ENCODE results near the gene GIMAP2. TPM values are rescaled to one million over a fixed set of nuclear protein-coding genes. Genes with fewer than 3 reads are reported as not detected.

Gene GIMAP2
- total RNA-seq, 1 experiment from 2014 or later, result not detected

DNA sequence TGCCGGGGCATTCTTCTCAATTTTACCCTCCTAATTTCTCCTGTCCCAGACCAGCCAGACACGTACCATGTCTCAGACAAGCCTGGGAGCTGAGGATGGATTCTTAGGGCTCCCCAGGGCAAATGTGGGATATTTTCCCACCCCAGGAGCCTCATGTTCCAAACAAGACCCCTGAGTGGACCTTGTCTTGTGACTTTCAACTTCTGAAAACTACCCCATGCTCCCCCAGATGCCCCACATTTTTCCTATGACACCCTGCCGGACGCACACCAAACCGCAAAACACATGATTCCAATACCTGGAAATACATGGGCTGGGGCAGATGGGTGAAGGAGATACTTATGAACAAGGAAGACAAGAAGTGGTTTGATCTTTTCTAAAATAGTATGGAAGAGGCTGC, 52.6 kb downstream of the GIMAP2 start (continued):
- no peak for TF ChIP-seq SP1 (IDR thresholded peaks at IDR 0.05; ENCODE audit: low read depth)
- TF ChIP-seq, protein P1, sequence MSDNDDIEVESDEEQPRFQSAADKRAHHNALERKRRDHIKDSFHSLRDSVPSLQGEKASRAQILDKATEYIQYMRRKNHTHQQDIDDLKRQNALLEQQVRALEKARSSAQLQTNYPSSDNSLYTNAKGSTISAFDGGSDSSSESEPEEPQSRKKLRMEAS (IDR thresholded peaks at IDR 0.05), result no peak
- no peak for TF ChIP-seq EZH2 (IDR thresholded peaks at IDR 0.05)
- no peak for TF ChIP-seq RAD21 (IDR thresholded peaks at IDR 0.05; ENCODE audit: low read depth)

DNA sequence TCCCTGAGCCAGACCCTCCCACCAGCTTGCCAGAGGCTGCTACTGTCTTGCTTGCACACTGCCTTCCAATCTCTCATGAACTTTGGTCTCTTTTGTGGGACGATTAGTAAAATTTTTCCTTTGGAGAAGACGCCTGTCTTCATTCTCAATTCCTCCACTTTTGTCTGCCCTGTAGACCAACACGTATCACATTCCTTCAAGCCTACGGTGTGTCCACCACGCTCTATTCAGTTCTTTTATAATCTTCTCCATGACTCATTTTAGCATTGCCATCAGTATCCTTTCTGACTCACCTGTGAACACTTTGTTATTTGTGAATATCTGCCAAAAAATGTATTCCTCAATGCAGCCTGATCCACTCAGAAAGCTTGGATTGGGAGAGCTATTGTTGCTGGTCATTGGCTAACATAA, 53.1 kb downstream of the GIMAP2 start:
- intact Hi-C loops (cut with micrococcal nuclease), result no loop called here
- Histone ChIP-seq H4K20me1 (ENCODE audit: insufficient read depth) (no peaks in the 10 kb centered on the region), H3K27ac (ENCODE audit: low read depth, low read length) (no peak overlapping the region), H3K9me2 (ENCODE audit: insufficient read depth) (no peaks in the 10 kb centered on the region), H3K4me1 (ENCODE audit: control insufficient read depth in 1 of 2, insufficient read depth in 2 of 2, low read length in 2 of 2) (peaks cover 0 to 10% of the 10 kb centered on the region in 2 experiments; a peak in 3 of 4 replicates), H3K9me3 (ENCODE audit: control insufficient read depth in 1 of 2, insufficient read depth in 1 of 2, low read depth in 1 of 2, low read length in 2 of 2) (no peaks in the 10 kb centered on the region), H3K4me3 (replicated peaks in 1 of 2; ENCODE audit: low read depth in 1 of 2, low read length in 2 of 2) (no peak overlapping the region), H3K79me2 (ENCODE audit: insufficient read depth, low read length) (no peaks in the 10 kb centered on the region), H3K27me3 (ENCODE audit: insufficient read depth, low read length) (peaks cover 69% of the 10 kb centered on the region), H3K9ac (ENCODE audit: low read length) (no peak overlapping the region), H3K36me3 (ENCODE audit: control insufficient read depth in 1 of 2, insufficient read depth in 2 of 2, low read length in 2 of 2) (no peaks in the 10 kb centered on the region), H2AFZ (ENCODE audit: low read depth, low read length, poor library complexity, severe bottlenecking) (no peak overlapping the region), H3K4me2 (ENCODE audit: low read length) (peak overlapping the region; percentile 37)
- BruUV-seq (replicated peaks), result no TSS peak
- POLR2A ChIA-PET, result no interaction called here
- DNase-seq (ENCODE audit: low read depth, low spot score) (peak; percentile 26), ATAC-seq (peak; percentile 77)
- CTCF ChIA-PET, result interaction anchor here (1.0 to 1.4 kb wide), 4 partner anchors 15 to 271 kb away, joined by 3 to 5 read pairs (median 3); no protein-coding TSS in a partner anchor
- TF ChIP-seq YY1 (IDR thresholded peaks at IDR 0.05; ENCODE audit: extremely low read depth, insufficient replicate concordance, low read depth, low read length) (no peak), POLR2AphosphoS5 (IDR thresholded peaks at IDR 0.05; ENCODE audit: low read depth, low read length) (no peak), EZH2phosphoT487 (IDR thresholded peaks at IDR 0.05; ENCODE audit: borderline replicate concordance) (no peak), RAD21 (IDR thresholded peaks at IDR 0.05; ENCODE audit: low read depth) (no peak), SRF (IDR thresholded peaks at IDR 0.05; ENCODE audit: low read depth) (no peak), SP1 (IDR thresholded peaks at IDR 0.05; ENCODE audit: low read depth) (no peak), EZH2 (IDR thresholded peaks at IDR 0.05) (no peak), JUND (IDR thresholded peaks at IDR 0.05) (peak; percentile 35; the same call in 1 of the 2 replicates), FOSL1 (IDR thresholded peaks at IDR 0.05; ENCODE audit: low read depth) (peak; percentile 72), CEBPB (IDR thresholded peaks at IDR 0.05; ENCODE audit: low read depth) (0 out of 2 replicates have a peak, but pooled peaks have one; percentile 23)
- TF ChIP-seq, protein P2, sequence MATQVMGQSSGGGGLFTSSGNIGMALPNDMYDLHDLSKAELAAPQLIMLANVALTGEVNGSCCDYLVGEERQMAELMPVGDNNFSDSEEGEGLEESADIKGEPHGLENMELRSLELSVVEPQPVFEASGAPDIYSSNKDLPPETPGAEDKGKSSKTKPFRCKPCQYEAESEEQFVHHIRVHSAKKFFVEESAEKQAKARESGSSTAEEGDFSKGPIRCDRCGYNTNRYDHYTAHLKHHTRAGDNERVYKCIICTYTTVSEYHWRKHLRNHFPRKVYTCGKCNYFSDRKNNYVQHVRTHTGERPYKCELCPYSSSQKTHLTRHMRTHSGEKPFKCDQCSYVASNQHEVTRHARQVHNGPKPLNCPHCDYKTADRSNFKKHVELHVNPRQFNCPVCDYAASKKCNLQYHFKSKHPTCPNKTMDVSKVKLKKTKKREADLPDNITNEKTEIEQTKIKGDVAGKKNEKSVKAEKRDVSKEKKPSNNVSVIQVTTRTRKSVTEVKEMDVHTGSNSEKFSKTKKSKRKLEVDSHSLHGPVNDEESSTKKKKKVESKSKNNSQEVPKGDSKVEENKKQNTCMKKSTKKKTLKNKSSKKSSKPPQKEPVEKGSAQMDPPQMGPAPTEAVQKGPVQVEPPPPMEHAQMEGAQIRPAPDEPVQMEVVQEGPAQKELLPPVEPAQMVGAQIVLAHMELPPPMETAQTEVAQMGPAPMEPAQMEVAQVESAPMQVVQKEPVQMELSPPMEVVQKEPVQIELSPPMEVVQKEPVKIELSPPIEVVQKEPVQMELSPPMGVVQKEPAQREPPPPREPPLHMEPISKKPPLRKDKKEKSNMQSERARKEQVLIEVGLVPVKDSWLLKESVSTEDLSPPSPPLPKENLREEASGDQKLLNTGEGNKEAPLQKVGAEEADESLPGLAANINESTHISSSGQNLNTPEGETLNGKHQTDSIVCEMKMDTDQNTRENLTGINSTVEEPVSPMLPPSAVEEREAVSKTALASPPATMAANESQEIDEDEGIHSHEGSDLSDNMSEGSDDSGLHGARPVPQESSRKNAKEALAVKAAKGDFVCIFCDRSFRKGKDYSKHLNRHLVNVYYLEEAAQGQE (IDR thresholded peaks at IDR 0.05; ENCODE audit: low read depth), result no peak
- TF ChIP-seq, protein P1 (IDR thresholded peaks at IDR 0.05), result no peak
- TF ChIP-seq, protein P3, sequence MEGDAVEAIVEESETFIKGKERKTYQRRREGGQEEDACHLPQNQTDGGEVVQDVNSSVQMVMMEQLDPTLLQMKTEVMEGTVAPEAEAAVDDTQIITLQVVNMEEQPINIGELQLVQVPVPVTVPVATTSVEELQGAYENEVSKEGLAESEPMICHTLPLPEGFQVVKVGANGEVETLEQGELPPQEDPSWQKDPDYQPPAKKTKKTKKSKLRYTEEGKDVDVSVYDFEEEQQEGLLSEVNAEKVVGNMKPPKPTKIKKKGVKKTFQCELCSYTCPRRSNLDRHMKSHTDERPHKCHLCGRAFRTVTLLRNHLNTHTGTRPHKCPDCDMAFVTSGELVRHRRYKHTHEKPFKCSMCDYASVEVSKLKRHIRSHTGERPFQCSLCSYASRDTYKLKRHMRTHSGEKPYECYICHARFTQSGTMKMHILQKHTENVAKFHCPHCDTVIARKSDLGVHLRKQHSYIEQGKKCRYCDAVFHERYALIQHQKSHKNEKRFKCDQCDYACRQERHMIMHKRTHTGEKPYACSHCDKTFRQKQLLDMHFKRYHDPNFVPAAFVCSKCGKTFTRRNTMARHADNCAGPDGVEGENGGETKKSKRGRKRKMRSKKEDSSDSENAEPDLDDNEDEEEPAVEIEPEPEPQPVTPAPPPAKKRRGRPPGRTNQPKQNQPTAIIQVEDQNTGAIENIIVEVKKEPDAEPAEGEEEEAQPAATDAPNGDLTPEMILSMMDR (IDR thresholded peaks at IDR 0.05 in 2 of 3, conservative IDR thresholded peaks at IDR 0.05 in 1 of 3; ENCODE audit: borderline replicate concordance in 1 of 3, insufficient read depth in 1 of 3, low read depth in 2 of 3, low read length in 2 of 3), result no peak
- RAD21 ChIA-PET (ENCODE audit: low non-redundant PET in 1 of 2, low total read pairs in 2 of 2, uncharacterized antibody in 2 of 2, unreplicated experiment in 2 of 2), result no interaction called here
